Measurements from ENCODE around the gene GPR27. TPM values are rescaled to one million over a fixed set of nuclear protein-coding genes. Genes with fewer than 3 reads are reported as not detected.

Gene GPR27
- total RNA-seq, 4 donors from 2014 or later = 0.79 to 1.1 TPM; not detected in 2

DNA sequence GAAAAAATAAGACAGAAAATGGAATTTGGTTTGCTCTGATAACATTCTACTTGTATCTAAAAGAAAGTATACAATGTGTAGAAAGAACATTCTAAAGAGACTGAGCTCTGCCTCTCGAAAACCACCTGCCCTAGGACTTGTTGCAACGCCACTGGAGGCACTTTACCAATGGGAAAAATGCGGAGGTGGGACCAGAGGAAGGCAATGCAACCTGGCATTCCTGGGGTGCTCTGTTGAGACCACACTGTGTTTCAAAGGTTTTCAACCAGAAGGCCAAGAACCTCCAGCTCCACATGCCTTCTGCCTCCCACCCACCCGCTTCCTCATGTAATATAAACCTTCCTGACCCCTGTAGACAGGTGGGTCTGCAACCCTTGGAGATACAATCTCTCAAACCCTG lies 26.8 kb downstream of the GPR27 start:
- intact Hi-C loops (cut with DNase I; ENCODE audit: low total_unique reads) (no loop called here), in situ Hi-C loops (cut with MboI; ENCODE audit: low pct_ligation_motif_present in 1 of 4, low pct_unique_long_range_greater_than_20kb in 1 of 4, low sequenced_read_pairs in 3 of 4) (no loop called here)
- H3K36me3 ChIP-seq = no peaks in the 10 kb centered on the region
- H3K27ac ChIP-seq = no peak overlapping the region
- 87 to 100% methylated on average over 1 to 4 of the region's 4 CpGs for WGBS, 2 donors (ENCODE audit: low coverage in 1 of 2)
- H3K4me3 ChIP-seq = no peak overlapping the region
- TF ChIP-seq CTCF (IDR thresholded peaks at IDR 0.05) (no peak), EP300 (IDR thresholded peaks at IDR 0.05; ENCODE audit: low read depth) (no peak), POLR2A (IDR thresholded peaks at IDR 0.05) (no peak), POLR2AphosphoS5 (IDR thresholded peaks at IDR 0.05) (no peak)
- no peak for DNase-seq
- peaks cover 95% of the 10 kb centered on the region for H3K27me3 ChIP-seq
- H3K9me3 ChIP-seq = no peaks in the 10 kb centered on the region
- peaks cover 3 to 12% (median 10%) of the 10 kb centered on the region in 4 donors for H3K4me1 ChIP-seq

GRCh38 chr3:71783152-71783551 lies 29.5 kb downstream of the GPR27 start:
- intact Hi-C loops (cut with DNase I; ENCODE audit: low total_unique reads) (no loop called here), in situ Hi-C loops (cut with MboI; ENCODE audit: low pct_ligation_motif_present in 1 of 4, low pct_unique_long_range_greater_than_20kb in 1 of 4, low sequenced_read_pairs in 3 of 4) (no loop called here)
- no peak for DNase-seq
- peaks cover 96% of the 10 kb centered on the region for H3K27me3 ChIP-seq
- H3K36me3 ChIP-seq = no peaks in the 10 kb centered on the region
- no peak overlapping the region for H3K4me3 ChIP-seq
- peaks cover 3 to 14% (median 10%) of the 10 kb centered on the region in 4 donors for H3K4me1 ChIP-seq
- WGBS, 2 donors (ENCODE audit: low coverage in 1 of 2) = 57 to 70% methylated on average over 1 of the region's 1 CpG
- no peaks in the 10 kb centered on the region for H3K9me3 ChIP-seq
- TF ChIP-seq EP300 (IDR thresholded peaks at IDR 0.05; ENCODE audit: low read depth) (no peak), POLR2A (IDR thresholded peaks at IDR 0.05) (no peak), POLR2AphosphoS5 (IDR thresholded peaks at IDR 0.05) (no peak), CTCF (IDR thresholded peaks at IDR 0.05) (no peak)
- H3K27ac ChIP-seq = no peak overlapping the region

DNA sequence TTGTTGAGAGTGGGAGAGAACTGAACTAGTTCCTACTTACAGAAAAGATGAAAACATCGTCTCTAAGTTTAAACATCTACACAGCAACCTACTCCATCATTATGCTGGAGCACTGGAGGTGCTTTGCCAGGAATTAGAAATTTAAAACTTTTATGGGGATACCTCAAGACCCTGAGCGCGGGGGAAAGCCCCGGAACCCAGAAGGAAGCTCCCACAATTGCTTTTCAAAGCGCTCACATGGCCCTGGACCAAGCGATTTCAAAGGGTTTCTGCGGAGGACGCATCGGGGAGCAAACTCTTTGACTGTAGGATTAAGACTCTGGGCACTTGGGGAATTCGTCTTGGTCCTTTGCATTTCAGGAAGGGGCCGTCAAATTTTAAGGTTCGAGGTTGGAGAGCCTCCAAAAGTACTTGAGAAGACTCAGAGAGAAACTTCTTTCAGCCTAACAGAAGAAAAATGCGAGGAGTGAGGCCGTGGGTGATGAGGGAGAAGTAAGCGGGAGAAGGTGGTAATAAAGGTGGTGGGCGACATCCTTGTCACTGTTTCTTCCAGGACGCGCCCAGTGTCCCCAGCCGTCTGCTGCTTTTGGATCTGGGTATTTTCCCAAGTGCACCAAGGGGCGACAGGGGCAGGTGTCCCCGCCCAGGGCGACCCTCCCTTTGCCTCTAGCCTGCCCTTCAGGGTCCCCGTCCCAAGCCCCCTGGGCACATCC lies 30.7 kb downstream of the GPR27 start:
- intact Hi-C loops (cut with DNase I; ENCODE audit: low total_unique reads) (no loop called here), in situ Hi-C loops (cut with MboI; ENCODE audit: low pct_ligation_motif_present in 1 of 4, low pct_unique_long_range_greater_than_20kb in 1 of 4, low sequenced_read_pairs in 3 of 4) (no loop called here)
- Histone ChIP-seq H3K4me1 (peaks cover 3 to 14% (median 10%) of the 10 kb centered on the region in 4 donors), H3K9me3 (no peaks in the 10 kb centered on the region), H3K27ac (no peak overlapping the region), H3K27me3 (peaks cover 84% of the 10 kb centered on the region), H3K4me3 (peak overlapping the region in 3 of 4 donors; percentile 2 to 50 (median 21)), H3K36me3 (no peaks in the 10 kb centered on the region)
- no peak for DNase-seq
- no peak for TF ChIP-seq POLR2AphosphoS5 (IDR thresholded peaks at IDR 0.05)
- no peak for TF ChIP-seq EP300 (IDR thresholded peaks at IDR 0.05; ENCODE audit: low read depth)
- no peak for TF ChIP-seq POLR2A (IDR thresholded peaks at IDR 0.05)
- no peak for TF ChIP-seq CTCF (IDR thresholded peaks at IDR 0.05)
- WGBS, 2 donors (ENCODE audit: low coverage in 1 of 2) = 8 to 11% methylated on average over 11 to 23 of the region's 23 CpGs

DNA sequence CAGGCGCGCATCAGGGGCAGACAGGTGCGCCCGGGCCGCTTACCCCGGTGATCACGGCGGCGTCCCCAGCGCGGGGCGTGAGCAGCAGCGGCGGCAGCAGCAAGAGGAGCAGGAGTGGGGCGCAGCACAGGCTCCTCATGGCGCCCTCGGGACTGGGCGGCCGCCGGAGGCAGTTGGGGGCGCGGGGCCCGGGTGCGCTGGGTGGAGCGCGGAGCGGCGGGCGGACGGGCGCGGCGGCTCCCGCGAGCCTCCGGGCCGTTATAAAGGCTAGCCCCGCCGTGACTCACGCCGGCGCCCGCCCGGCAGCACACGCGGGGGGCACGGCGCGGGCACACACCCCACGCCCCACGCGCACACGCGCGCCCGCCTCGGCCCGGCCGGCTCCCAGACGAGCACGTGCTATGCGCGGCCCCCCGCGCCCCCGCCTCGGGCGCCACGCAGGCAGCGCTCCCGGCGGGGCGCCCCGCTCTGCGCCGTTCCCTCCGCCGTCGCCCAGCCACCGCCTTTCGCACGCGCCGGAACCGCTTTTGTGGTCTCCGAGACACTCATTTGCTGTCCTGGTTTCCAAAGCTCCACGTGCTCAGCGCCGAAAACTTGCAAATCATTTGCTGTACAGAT lies 31.4 kb downstream of the GPR27 start, which contains the start of gene PROK2:
Gene PROK2 (minus strand): TSS at position 235 of the 618 bp plus-strand sequence. CDS start 96 bp downstream, at position 139.
- intact Hi-C loops (cut with DNase I; ENCODE audit: low total_unique reads) (no loop called here), in situ Hi-C loops (cut with MboI; ENCODE audit: low pct_ligation_motif_present in 1 of 4, low pct_unique_long_range_greater_than_20kb in 1 of 4, low sequenced_read_pairs in 3 of 4) (no loop called here)
- Histone ChIP-seq H3K36me3 (no peaks in the 10 kb centered on the region), H3K4me3 (peak within 1 kb of the TSS in 3 of 4 donors; percentile 2 to 50 (median 21)), H3K9me3 (no peaks in the 10 kb centered on the region), H3K4me1 (peaks cover 3 to 14% (median 10%) of the 10 kb centered on the region in 4 donors), H3K27me3 (peaks cover 77% of the 10 kb centered on the region), H3K27ac (no peak within 1 kb of the TSS)
- DNase-seq = no peak
- TF ChIP-seq POLR2AphosphoS5 (IDR thresholded peaks at IDR 0.05) (no peak), EP300 (IDR thresholded peaks at IDR 0.05; ENCODE audit: low read depth) (no peak), CTCF (IDR thresholded peaks at IDR 0.05) (no peak), POLR2A (IDR thresholded peaks at IDR 0.05) (no peak)
- WGBS, 2 donors (ENCODE audit: low coverage in 1 of 2) = 1% methylated on average over 26 of the region's 89 CpGs; no CpG with 5 or more reads in 1 of the 2 donors
